Ovary (tissue), 3 donors: ENCODE data around the gene RAP1GAP2.

Experiments used
- EP300 ChIP-seq: sonication (generic); formaldehyde crosslinking; IDR thresholded peaks from one replicate; pipeline ENCODE4 v1.6.1; 2017; ENCODE audit warnings: antibody characterized with exemption
- POLR2A ChIP-seq: fragments of 450-650 bp; IDR thresholded peaks from one replicate; pipeline ENCODE4 v1.6.1; 2017; ENCODE audit warnings: antibody characterized with exemption, mild to moderate bottlenecking, moderate library complexity
- TF ChIP-seq, protein P1 (sequence below), 3 donors: fragments of 450-650 bp in 2 of 3; fragments of 200-600 bp in 1 of 3; IDR thresholded peaks; one replicate each; pipeline versions ENCODE4 v1.5.1 to v1.8.0; 2016 to 2022; ENCODE audit warnings: antibody characterized with exemption in 3 of 3, mild to moderate bottlenecking in 1 of 3
- donor health status: DM: no; HTN: no; CAD: no.

DNA sequence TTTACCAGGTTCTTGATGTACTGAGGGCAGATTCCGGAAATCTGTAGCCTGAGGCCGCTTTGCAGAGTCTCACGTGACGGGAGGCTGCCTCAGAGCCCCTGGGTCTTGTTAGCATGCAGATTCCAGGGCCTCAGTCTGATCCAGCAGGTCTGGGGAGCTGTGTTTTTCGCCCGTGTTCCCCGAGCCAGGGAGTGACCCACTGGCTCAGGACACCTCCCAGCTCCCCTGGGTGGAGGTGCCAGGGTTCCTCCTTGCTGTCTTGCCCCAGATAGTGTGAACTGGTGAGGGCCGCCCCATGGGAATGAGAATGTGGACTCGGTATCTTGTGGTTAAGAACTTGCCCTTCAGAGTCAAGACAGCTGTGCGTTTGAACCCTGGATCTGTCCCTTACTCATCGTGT is 168.6 kb downstream of the RAP1GAP2 start:
- TF ChIP-seq, protein P1, sequence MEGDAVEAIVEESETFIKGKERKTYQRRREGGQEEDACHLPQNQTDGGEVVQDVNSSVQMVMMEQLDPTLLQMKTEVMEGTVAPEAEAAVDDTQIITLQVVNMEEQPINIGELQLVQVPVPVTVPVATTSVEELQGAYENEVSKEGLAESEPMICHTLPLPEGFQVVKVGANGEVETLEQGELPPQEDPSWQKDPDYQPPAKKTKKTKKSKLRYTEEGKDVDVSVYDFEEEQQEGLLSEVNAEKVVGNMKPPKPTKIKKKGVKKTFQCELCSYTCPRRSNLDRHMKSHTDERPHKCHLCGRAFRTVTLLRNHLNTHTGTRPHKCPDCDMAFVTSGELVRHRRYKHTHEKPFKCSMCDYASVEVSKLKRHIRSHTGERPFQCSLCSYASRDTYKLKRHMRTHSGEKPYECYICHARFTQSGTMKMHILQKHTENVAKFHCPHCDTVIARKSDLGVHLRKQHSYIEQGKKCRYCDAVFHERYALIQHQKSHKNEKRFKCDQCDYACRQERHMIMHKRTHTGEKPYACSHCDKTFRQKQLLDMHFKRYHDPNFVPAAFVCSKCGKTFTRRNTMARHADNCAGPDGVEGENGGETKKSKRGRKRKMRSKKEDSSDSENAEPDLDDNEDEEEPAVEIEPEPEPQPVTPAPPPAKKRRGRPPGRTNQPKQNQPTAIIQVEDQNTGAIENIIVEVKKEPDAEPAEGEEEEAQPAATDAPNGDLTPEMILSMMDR (IDR thresholded peaks at IDR 0.05), result no peak
- TF ChIP-seq POLR2A, result no peak
- no peak for TF ChIP-seq EP300
